Suprapubic skin (tissue), 4 donors: Measurements from ENCODE around the gene AGBL5. TPM values are rescaled to one million over a fixed set of nuclear protein-coding genes. Genes with fewer than 3 reads are reported as not detected.

Experiments used
- DNase-seq, 2 donors: peaks; one replicate each; pipeline ENCODE4 v3.0.0-alpha.2; 2019; ENCODE audit warnings: low spot score in 2 of 2
- H3K27ac ChIP-seq: fragments of 200-600 bp; sonication (generic); one replicate; pipeline ENCODE4 v1.5.1; 2019
- H3K27me3 ChIP-seq: fragments of 200-600 bp; sonication (generic); one replicate; pipeline ENCODE4 v1.5.1; 2019
- H3K36me3 ChIP-seq: fragments of 200-600 bp; sonication (generic); one replicate; pipeline ENCODE4 v1.5.1; 2019
- H3K4me1 ChIP-seq: fragments of 200-600 bp; sonication (generic); one replicate; pipeline ENCODE4 v1.5.1; 2019
- H3K4me3 ChIP-seq: fragments of 200-600 bp; sonication (generic); one replicate; pipeline ENCODE4 v1.5.1; 2019; ENCODE audit warnings: mild to moderate bottlenecking
- H3K9me3 ChIP-seq: fragments of 200-600 bp; sonication (generic); one replicate; pipeline ENCODE4 v1.5.1; 2019
- EP300 ChIP-seq: sonication (generic); formaldehyde crosslinking; IDR thresholded peaks from one replicate; pipeline ENCODE4 v1.6.1; 2017; ENCODE audit warnings: antibody characterized with exemption
- POLR2A ChIP-seq, 2 donors: fragments of 450-650 bp; IDR thresholded peaks; one replicate each; pipeline ENCODE4 v1.6.1; 2017; ENCODE audit warnings: antibody characterized with exemption in 2 of 2, mild to moderate bottlenecking in 2 of 2, moderate library complexity in 2 of 2
- POLR2AphosphoS5 ChIP-seq, 3 donors: sonication (generic); formaldehyde crosslinking; IDR thresholded peaks; one replicate each; pipeline ENCODE4 v1.6.1; 2017; ENCODE audit warnings: antibody characterized with exemption in 3 of 3
- WGBS: methylation state at CpG from one replicate; pipeline ENCODE4 v1.1.5; 2018; 5-methylcytosine and 5-hydroxymethylcytosine counted together
- total RNA-seq, 4 donors: library from RNA; depleted of rRNA; stranded (reverse); fragments of >200 nt; gene quantifications; one replicate each; pipeline ENCODE4 v1.1.0, GENCODE V29; 2016
- TF ChIP-seq, protein P1 (sequence below), 2 donors: fragments of 200-600 bp in 1 of 2; fragments of 450-650 bp in 1 of 2; sonication (generic) in 1 of 2; IDR thresholded peaks; one replicate each; pipeline ENCODE4 v1.5.1; 2016 to 2019; ENCODE audit warnings: antibody characterized with exemption in 2 of 2, mild to moderate bottlenecking in 1 of 2, moderate library complexity in 1 of 2

Gene AGBL5
- total RNA-seq, 4 donors from 2014 or later, result 15.3 to 18.9 (median 18.5) TPM

DNA sequence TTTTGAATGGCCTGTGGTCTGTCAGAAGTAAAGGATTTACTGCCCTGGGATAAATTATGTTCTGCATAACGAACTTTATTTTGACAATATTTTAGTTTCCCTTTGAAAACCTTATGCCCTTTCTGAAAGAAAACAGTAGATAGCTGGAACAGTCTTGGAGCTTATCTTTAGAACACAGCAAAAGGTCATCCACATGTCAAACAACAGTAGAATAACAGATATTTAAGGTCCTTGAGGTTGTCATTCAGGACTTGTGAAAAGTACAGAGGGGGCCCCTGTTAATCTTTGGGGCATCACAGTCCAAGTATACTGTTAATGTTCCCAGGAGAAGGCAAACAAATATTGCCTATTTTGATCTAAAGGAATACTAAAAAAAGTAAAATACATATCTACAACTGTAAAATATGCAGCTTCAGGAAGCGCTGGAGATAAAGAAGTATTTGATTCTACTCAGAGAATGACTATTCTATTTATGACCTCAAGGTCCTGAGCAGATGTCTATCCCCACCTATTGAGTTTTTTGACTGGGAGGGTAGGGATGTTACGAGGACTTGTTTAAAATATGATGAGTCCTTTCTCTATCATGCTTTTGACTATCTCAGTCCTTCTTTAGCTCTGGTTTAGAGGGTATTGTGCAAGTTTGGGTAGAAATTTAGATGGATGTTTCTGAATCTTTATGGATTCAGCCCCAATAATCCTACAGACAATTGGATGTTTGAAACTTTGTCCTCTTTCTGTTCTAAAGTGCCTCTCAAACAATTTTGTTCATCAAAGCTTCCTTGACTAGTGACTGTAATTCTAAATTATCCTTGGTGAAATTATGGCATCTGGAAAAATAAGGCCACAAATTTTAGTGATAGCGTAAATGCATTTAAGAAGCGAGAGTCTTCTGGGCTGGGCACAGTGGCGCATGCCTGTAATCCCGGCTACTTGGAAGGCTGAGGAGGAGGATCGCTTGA lies 43.8 kb upstream of the AGBL5 start:
- no peak for DNase-seq
- Histone ChIP-seq H3K27me3 (no peaks in the 10 kb centered on the region), H3K27ac (no peak overlapping the region), H3K36me3 (no peaks in the 10 kb centered on the region), H3K9me3 (no peaks in the 10 kb centered on the region), H3K4me1 (peaks cover 7% of the 10 kb centered on the region), H3K4me3 (no peak overlapping the region)
- WGBS, result 92% methylated on average over 8 of the region's 8 CpGs
- TF ChIP-seq, protein P1, sequence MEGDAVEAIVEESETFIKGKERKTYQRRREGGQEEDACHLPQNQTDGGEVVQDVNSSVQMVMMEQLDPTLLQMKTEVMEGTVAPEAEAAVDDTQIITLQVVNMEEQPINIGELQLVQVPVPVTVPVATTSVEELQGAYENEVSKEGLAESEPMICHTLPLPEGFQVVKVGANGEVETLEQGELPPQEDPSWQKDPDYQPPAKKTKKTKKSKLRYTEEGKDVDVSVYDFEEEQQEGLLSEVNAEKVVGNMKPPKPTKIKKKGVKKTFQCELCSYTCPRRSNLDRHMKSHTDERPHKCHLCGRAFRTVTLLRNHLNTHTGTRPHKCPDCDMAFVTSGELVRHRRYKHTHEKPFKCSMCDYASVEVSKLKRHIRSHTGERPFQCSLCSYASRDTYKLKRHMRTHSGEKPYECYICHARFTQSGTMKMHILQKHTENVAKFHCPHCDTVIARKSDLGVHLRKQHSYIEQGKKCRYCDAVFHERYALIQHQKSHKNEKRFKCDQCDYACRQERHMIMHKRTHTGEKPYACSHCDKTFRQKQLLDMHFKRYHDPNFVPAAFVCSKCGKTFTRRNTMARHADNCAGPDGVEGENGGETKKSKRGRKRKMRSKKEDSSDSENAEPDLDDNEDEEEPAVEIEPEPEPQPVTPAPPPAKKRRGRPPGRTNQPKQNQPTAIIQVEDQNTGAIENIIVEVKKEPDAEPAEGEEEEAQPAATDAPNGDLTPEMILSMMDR (IDR thresholded peaks at IDR 0.05), result no peak
- TF ChIP-seq POLR2AphosphoS5 (IDR thresholded peaks at IDR 0.05) (no peak), EP300 (no peak), POLR2A (IDR thresholded peaks at IDR 0.05) (no peak)

- H3K4me3 ChIP-seq, result no peak overlapping the region
- DNase-seq, result no peak
- H3K36me3 ChIP-seq, result no peaks in the 10 kb centered on the region
- H3K27ac ChIP-seq, result no peak overlapping the region
- peaks cover 7% of the 10 kb centered on the region for H3K4me1 ChIP-seq
- TF ChIP-seq POLR2A (IDR thresholded peaks at IDR 0.05) (no peak), POLR2AphosphoS5 (IDR thresholded peaks at IDR 0.05) (no peak)
- no peaks in the 10 kb centered on the region for H3K9me3 ChIP-seq
- 93% methylated on average over 4 of the region's 4 CpGs for WGBS
- no peaks in the 10 kb centered on the region for H3K27me3 ChIP-seq
These were observed 42.8 kb upstream of the AGBL5 start for GRCh38 chr2:27008678-27009077.

DNA sequence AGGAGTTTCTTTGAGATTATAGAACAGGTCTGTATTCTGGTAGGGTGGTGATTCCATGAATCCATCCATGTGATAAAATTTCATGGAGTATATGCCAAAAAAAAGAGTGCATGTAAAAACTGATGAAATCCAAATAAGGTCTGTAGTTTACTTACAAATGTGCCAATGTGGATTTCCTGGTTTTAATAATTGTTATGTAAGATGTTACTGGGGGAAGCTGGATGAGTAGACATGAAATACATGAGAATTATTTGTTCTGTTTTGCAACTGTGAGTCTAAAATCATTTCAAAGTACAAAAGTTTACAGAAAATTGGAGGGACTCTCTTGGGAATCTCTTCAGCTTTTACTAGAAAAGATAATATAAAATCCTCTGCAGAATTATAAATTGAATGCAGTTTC lies 42.4 kb upstream of the AGBL5 start:
- Histone ChIP-seq H3K4me1 (peaks cover 7% of the 10 kb centered on the region), H3K27me3 (no peaks in the 10 kb centered on the region), H3K4me3 (no peak overlapping the region), H3K9me3 (no peaks in the 10 kb centered on the region), H3K27ac (no peak overlapping the region), H3K36me3 (no peaks in the 10 kb centered on the region)
- TF ChIP-seq, protein P1 (IDR thresholded peaks at IDR 0.05), result no peak
- TF ChIP-seq POLR2AphosphoS5 (IDR thresholded peaks at IDR 0.05) (no peak), EP300 (no peak), POLR2A (IDR thresholded peaks at IDR 0.05) (no peak)
- DNase-seq, result no peak

DNA sequence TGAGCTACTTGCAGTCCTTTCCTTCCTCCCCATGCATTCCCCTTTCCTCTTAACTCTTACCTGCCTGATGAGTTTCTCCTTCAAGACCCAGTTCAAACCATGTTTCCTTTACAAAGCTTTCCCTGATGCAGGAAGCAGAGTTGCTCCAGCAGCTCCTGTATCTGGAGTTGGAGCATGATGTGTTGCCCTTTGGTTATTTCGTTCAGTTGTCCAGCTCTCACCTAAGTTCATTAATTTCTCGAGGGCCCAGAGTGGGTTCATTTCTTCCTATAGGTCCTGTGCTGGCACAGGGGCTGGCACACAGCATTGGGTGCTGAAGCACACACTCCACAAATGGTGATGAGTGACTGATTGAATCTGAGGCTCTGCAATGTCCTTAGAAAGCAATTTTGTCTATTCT lies 41.8 kb upstream of the AGBL5 start:
- WGBS, result 95% methylated on average over 2 of the region's 2 CpGs
- peak overlapping the region; percentile 28 for H3K27ac ChIP-seq

GRCh38 chr2:27010139-27010538 lies 41.3 kb upstream of the AGBL5 start:
- TF ChIP-seq POLR2A (IDR thresholded peaks at IDR 0.05) (no peak), POLR2AphosphoS5 (IDR thresholded peaks at IDR 0.05) (no peak), EP300 (no peak)
- TF ChIP-seq, protein P1 (IDR thresholded peaks at IDR 0.05), result no peak
- 84% methylated on average over 3 of the region's 3 CpGs for WGBS
- no peaks in the 10 kb centered on the region for H3K36me3 ChIP-seq

More for the DNA sequence above, 41.8 kb upstream of the AGBL5 start:
- no peaks in the 10 kb centered on the region for H3K9me3 ChIP-seq
- H3K27me3 ChIP-seq, result no peaks in the 10 kb centered on the region
- TF ChIP-seq POLR2A (IDR thresholded peaks at IDR 0.05), result no peak
- TF ChIP-seq, protein P1 (IDR thresholded peaks at IDR 0.05), result no peak
- no peak for TF ChIP-seq EP300
- no peak for TF ChIP-seq POLR2AphosphoS5 (IDR thresholded peaks at IDR 0.05)
- peaks cover 7% of the 10 kb centered on the region for H3K4me1 ChIP-seq
- H3K36me3 ChIP-seq, result no peaks in the 10 kb centered on the region
- no peak for DNase-seq
- H3K4me3 ChIP-seq, result no peak overlapping the region

More at GRCh38 chr2:27010139-27010538, 41.3 kb upstream of the AGBL5 start:
- Histone ChIP-seq H3K9me3 (no peaks in the 10 kb centered on the region), H3K4me3 (no peak overlapping the region), H3K27me3 (no peaks in the 10 kb centered on the region), H3K4me1 (peaks cover 7% of the 10 kb centered on the region), H3K27ac (no peak overlapping the region)
- DNase-seq, result no peak
